Glomerular visceral epithelial cell (primary cell): ENCODE measurements around the gene COL18A1.
"Not testable (repeated sequence)": the region's sequence is repeated elsewhere in the genome, so short reads cannot be mapped to it uniquely, and the experiment has no call there.

Experiments
- DNase-seq: peaks from one replicate; pipeline ENCODE4 v3.0.0-alpha.2; 2016; ENCODE audit errors: extremely low spot score

COL18A1 gene

GRCh38 chr21:45494135-45494850, 89.3 kb downstream of the COL18A1 start:
- DNase-seq: no peak

- DNase-seq: no peak
These were observed 90.1 kb downstream of the COL18A1 start for GRCh38 chr21:45494851-45495680.

- no peak for DNase-seq
These were observed 91.4 kb downstream of the COL18A1 start for GRCh38 chr21:45496151-45496967.

GRCh38 chr21:45496968-45497845, 92.2 kb downstream of the COL18A1 start:
- DNase-seq: no peak

DNA sequence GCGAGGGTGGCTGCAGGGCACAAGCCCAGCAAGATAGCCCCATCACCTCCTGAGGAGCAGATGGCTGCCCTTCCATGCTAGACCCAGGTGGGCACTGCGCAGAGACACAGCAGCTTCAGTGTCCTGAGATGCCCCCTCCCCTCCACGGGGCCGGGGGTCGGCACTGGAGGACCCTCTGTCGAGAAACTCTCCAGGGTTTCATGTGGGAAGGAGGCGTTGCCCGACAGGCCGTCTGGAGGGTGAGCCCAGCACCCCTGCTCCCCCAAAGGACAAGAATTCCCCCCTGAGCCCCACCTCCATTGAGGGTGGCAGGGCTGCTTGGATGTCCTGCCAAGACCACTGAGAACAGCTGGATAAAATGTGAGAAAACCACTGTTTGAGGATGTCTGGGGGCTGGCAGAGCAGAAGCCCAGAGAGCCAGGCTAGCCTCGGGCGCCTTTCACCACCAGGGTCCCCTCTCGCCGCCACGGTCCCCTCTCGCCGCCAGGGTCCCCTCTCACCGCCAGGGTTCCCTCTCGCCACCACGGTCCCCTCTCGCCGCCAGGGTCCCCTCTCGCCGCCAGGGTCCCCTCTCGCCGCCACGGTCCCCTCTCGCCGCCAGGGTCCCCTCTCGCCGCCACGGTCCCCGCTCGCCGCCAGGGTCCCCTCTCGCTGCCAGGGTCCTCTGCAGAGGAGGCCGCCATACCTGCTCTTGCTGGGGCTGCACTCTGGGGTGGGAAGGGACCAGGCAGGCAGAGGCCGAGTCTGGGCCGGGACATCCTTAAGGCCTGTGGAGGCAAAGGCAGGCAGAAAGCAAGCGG, 93.1 kb downstream of the COL18A1 start:
- no peak for DNase-seq

DNA sequence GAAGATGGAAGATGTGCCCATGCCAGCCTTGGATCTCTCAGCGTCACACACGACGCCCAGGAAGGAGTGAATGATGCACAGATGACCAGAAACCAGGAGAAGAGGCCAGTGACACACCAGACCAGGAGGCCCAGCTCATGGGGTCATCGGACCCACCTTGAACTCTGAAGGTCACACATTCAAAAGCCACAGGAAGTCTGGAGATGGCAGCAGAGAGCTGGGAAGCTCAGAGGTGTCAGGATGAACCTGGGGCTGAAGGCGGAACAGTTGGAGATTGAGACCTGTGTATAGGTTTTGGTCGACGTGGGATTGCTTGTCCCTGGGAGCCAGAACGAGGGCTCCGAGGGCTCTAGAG, 93.7 kb downstream of the COL18A1 start:
- DNase-seq: no peak

DNA sequence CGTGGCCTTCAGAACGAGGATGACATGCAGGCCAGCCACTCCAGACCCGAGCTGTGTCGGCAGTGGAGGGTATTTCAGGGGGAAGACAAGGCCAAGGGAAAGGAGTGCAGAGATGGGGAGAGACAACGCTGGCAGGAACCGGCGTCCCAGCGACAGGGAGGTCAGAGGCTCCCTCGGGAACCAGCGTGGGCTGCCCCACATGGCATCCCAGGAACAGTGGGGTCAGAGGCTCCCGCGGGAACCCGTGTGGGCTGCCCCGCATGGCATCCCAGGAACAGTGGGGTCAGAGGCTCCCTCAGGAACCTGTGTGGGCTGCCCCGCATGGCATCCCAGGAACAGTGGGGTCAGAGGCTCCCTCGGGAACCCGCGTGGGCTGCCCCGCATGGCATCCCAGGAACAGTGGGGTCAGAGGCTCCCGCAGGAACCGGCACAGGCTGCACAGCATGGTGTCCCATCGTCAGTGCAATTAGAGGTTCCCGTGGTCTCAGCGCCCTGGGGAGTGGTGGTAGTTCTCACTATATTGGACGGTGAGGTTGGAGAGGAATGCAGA, 94.3 kb downstream of the COL18A1 start:
- no peak for DNase-seq

- DNase-seq: no peak
These were observed 95.1 kb downstream of the COL18A1 start for GRCh38 chr21:45499970-45500577.

- not testable (repeated sequence) for DNase-seq
These were observed 96.4 kb downstream of the COL18A1 start for GRCh38 chr21:45501081-45502005.

DNA sequence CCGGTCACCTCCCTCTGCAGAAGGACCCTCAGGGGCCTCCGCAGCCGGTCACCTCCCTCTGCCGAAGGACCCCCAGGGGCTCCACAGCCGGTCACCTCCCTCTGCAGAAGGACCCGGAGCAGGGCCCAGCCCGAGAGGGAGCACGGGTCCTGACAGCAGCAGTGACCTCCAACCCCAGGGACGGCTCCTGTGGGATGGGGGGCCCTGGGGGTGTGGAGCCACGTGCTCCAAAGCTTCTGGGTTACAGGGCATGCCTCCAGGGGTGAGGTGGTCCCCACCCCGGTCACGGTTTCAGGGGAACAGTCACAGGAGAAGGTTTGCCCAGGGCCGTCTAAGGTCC, 97.0 kb downstream of the COL18A1 start:
- no peak for DNase-seq

- DNase-seq: no peak
These were observed 97.6 kb downstream of the COL18A1 start for GRCh38 chr21:45502600-45502999.

DNA sequence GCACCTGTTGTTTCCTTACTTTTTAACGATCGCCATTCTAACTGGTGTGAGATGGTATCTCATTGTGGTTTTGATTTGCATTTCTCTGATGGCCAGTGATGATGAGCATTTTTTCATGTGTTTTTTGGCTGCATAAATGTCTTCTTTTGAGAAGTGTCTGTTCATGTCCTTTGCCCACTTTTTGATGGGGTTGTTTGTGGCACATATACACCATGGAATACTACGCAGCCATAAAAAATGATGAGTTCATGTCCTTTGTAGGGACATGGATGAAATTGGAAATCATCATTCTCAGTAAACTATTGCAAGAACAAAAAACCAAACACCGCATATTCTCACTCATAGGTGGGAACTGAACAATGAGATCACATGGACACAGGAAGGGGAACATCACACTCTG, 98.3 kb downstream of the COL18A1 start:
- not testable (repeated sequence) for DNase-seq

DNA sequence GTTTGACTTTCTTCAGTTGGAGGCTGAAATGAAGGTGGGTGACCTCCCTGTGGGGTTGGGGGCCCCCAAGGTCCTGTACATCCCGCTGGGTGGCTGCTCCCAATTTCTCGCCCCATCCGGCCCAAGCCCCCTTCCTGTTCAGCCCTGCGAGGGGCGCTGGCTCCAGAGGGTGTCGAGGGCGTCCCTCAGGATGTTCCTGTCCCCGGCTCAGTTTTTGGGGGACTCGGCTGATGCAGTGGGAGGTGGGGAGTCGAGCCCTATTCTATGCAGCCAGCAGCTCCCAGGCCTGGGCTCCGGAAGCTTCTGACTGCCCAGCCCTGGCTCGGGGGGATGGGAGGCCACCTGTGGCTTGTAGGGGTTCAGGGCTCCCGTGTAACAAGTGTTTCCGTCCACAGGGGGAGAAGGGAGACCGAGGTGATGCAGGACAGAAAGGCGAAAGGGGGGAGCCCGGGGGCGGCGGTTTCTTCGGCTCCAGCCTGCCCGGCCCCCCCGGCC, 99.1 kb downstream of the COL18A1 start:
- no peak for DNase-seq

GRCh38 chr21:45504516-45505415, 99.8 kb downstream of the COL18A1 start:
- no peak for DNase-seq

DNA sequence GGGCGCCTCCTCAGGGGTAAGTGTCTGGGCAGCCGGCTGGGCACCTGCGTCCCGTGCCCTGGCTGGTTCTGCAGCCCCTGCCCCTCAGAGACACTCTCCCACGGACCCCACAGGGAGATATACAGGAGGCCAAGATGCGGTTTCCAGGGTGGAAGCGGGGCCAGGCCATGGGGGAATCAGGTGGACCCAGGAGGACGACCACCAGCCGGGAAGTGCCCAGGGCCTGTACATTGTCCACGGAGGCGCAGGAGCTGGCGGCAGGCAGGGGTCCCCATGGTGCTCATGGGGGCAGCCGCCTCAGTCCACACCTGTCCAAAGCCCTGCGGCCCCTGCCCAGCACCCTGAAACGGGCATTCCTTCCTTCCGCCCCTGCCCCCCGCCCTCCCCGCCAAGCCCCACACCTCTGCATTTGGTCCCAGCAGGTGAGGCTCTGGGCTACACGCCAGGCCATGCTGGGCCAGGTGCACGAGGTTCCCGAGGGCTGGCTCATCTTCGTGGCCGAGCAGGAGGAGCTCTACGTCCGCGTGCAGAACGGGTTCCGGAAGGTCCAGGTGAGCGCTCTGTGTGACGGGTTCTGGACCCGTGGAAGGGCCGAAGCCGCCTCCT, 100.6 kb downstream of the COL18A1 start:
- no peak for DNase-seq

- no peak for DNase-seq
These were observed 101.4 kb downstream of the COL18A1 start for GRCh38 chr21:45506241-45506817.
